ENCODE results near the gene DSCAM.

GRCh38 chr21:40842197-40842552 lies 4.8 kb downstream of the DSCAM start:
- no peak for TF ChIP-seq POLR2A (IDR thresholded peaks at IDR 0.05; ENCODE audit: low read depth, low read length)
- TF ChIP-seq, protein P1, sequence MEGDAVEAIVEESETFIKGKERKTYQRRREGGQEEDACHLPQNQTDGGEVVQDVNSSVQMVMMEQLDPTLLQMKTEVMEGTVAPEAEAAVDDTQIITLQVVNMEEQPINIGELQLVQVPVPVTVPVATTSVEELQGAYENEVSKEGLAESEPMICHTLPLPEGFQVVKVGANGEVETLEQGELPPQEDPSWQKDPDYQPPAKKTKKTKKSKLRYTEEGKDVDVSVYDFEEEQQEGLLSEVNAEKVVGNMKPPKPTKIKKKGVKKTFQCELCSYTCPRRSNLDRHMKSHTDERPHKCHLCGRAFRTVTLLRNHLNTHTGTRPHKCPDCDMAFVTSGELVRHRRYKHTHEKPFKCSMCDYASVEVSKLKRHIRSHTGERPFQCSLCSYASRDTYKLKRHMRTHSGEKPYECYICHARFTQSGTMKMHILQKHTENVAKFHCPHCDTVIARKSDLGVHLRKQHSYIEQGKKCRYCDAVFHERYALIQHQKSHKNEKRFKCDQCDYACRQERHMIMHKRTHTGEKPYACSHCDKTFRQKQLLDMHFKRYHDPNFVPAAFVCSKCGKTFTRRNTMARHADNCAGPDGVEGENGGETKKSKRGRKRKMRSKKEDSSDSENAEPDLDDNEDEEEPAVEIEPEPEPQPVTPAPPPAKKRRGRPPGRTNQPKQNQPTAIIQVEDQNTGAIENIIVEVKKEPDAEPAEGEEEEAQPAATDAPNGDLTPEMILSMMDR (IDR thresholded peaks at IDR 0.05; ENCODE audit: extremely low read depth in 1 of 2, insufficient read depth in 1 of 2, low read depth in 1 of 2, low read length in 2 of 2): no peak
- TF ChIP-seq MAX (IDR thresholded peaks at IDR 0.05; ENCODE audit: insufficient read depth, insufficient read length): no peak
- no peak for TF ChIP-seq MYC (IDR thresholded peaks at IDR 0.05; ENCODE audit: low read depth, low read length)
- no peak for TF ChIP-seq JUN (IDR thresholded peaks at IDR 0.05; ENCODE audit: borderline replicate concordance, insufficient read depth, insufficient read length, low read depth)
- no peak for TF ChIP-seq POLR2AphosphoS5 (IDR thresholded peaks at IDR 0.05; ENCODE audit: insufficient read depth, low read depth, low read length)
- no peak for TF ChIP-seq EZH2 (IDR thresholded peaks at IDR 0.05; ENCODE audit: borderline replicate concordance, low read depth, low read length, severe bottlenecking)
- TF ChIP-seq GATA2 (IDR thresholded peaks at IDR 0.05; ENCODE audit: insufficient read depth, insufficient read length, low read depth, low read length): no peak
